ENCODE results near the gene JPH3. TPM values are rescaled to one million over a fixed set of nuclear protein-coding genes. Genes with fewer than 3 reads are reported as not detected.

The JPH3 gene
- polyA plus RNA-seq, 3 donors = not detected

DNA sequence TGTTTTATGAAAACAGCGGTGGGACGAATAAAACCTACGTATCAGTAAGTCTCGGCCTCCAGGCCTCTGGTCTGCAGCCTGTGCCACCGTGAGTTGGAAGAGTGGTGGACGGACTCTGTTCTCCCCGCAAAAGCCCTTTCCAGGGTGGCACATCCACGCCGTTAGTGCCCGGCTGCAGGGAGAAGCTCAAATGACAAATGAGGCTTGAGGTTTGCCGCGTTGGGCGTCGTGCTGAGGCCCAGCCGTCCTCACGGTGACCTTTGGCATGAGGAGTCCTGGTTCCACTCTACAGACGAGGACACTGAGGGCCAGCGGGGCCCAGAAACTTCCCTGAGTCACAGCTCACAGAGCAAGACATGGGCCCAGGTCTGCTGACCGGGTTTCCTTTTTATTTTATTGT is 40.2 kb downstream of the JPH3 start:
- Histone ChIP-seq H3K4me1 (ENCODE audit: control insufficient read depth in 1 of 2, insufficient read depth in 2 of 2, low read length in 2 of 2) (no peaks in the 10 kb centered on the region), H3K79me2 (ENCODE audit: insufficient read depth, low read length) (no peaks in the 10 kb centered on the region), H3K9ac (ENCODE audit: insufficient read depth, low read length, poor library complexity, severe bottlenecking) (no peak overlapping the region), H3K9me3 (replicated peaks in 1 of 2; ENCODE audit: control insufficient read depth in 1 of 2, insufficient read depth in 1 of 2, low read length in 2 of 2) (no peaks in the 10 kb centered on the region), H3K4me3 (replicated peaks in 1 of 3; ENCODE audit: low read depth in 2 of 3, low read length in 3 of 3) (no peak overlapping the region), H3K36me3 (replicated peaks in 1 of 2; ENCODE audit: control insufficient read depth in 1 of 2, insufficient read depth in 2 of 2, low read length in 2 of 2) (no peaks in the 10 kb centered on the region), H2AFZ (ENCODE audit: insufficient read depth, low read depth, low read length, poor library complexity, severe bottlenecking) (no peak overlapping the region), H4K20me1 (ENCODE audit: insufficient read depth, low read length) (no peaks in the 10 kb centered on the region), H3K27ac (ENCODE audit: low read depth in 1 of 2, low read length in 2 of 2) (no peak overlapping the region), H3K27me3 (ENCODE audit: control insufficient read depth in 2 of 2, insufficient read depth in 2 of 2, low read length in 2 of 2) (no peaks in the 10 kb centered on the region), H3K4me2 (replicated peaks; ENCODE audit: extremely low read depth, low read length, poor library complexity, severe bottlenecking) (no peak overlapping the region)
- no peaks in the 10 kb centered on the region for H3K36me3 Mint-ChIP-seq
- WGBS (ENCODE audit: insufficient coverage) = 93% methylated on average over 16 of the region's 19 CpGs
- peaks cover 6 to 14% (median 6%) of the 10 kb centered on the region in 3 donors for H3K27me3 Mint-ChIP-seq (ENCODE audit: low read depth in 3 of 3)
- H3K27ac Mint-ChIP-seq = no peak overlapping the region
- peaks cover 0 to 8% (median 3%) of the 10 kb centered on the region in 7 donors for H3K9me3 Mint-ChIP-seq
- no peak for DNase-seq
- no peak overlapping the region for H3K4me3 Mint-ChIP-seq
- intact Hi-C loops (cut with micrococcal nuclease) = no loop called here
- no peaks in the 10 kb centered on the region for H3K4me1 Mint-ChIP-seq
- TF ChIP-seq, protein P1, sequence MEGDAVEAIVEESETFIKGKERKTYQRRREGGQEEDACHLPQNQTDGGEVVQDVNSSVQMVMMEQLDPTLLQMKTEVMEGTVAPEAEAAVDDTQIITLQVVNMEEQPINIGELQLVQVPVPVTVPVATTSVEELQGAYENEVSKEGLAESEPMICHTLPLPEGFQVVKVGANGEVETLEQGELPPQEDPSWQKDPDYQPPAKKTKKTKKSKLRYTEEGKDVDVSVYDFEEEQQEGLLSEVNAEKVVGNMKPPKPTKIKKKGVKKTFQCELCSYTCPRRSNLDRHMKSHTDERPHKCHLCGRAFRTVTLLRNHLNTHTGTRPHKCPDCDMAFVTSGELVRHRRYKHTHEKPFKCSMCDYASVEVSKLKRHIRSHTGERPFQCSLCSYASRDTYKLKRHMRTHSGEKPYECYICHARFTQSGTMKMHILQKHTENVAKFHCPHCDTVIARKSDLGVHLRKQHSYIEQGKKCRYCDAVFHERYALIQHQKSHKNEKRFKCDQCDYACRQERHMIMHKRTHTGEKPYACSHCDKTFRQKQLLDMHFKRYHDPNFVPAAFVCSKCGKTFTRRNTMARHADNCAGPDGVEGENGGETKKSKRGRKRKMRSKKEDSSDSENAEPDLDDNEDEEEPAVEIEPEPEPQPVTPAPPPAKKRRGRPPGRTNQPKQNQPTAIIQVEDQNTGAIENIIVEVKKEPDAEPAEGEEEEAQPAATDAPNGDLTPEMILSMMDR (IDR thresholded peaks at IDR 0.05) = no peak

DNA sequence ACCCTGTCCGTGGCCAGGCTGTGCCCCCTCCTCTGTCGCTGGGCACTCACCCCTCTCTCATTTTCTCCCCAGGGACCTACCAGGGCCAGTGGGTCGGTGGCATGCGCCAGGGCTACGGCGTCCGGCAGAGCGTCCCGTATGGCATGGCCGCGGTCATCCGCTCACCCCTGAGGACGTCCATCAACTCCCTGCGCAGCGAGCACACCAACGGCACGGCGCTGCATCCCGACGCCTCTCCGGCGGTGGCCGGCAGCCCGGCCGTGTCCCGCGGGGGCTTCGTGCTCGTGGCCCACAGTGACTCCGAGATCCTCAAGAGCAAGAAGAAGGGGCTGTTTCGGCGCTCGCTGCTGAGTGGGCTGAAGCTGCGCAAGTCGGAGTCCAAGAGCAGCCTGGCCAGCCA is 41.9 kb downstream of the JPH3 start:
- Histone ChIP-seq H3K79me2 (ENCODE audit: insufficient read depth, low read length) (no peaks in the 10 kb centered on the region), H3K27me3 (ENCODE audit: control insufficient read depth in 2 of 2, insufficient read depth in 2 of 2, low read length in 2 of 2) (peaks cover 0 to 3% of the 10 kb centered on the region in 2 donors), H3K27ac (ENCODE audit: low read depth in 1 of 2, low read length in 2 of 2) (no peak overlapping the region), H3K9me3 (replicated peaks in 1 of 2; ENCODE audit: control insufficient read depth in 1 of 2, insufficient read depth in 1 of 2, low read length in 2 of 2) (no peaks in the 10 kb centered on the region), H3K4me2 (replicated peaks; ENCODE audit: extremely low read depth, low read length, poor library complexity, severe bottlenecking) (no peak overlapping the region), H3K4me3 (replicated peaks in 1 of 3; ENCODE audit: low read depth in 2 of 3, low read length in 3 of 3) (no peak overlapping the region), H2AFZ (ENCODE audit: insufficient read depth, low read depth, low read length, poor library complexity, severe bottlenecking) (no peak overlapping the region), H3K36me3 (replicated peaks in 1 of 2; ENCODE audit: control insufficient read depth in 1 of 2, insufficient read depth in 2 of 2, low read length in 2 of 2) (no peaks in the 10 kb centered on the region), H3K9ac (ENCODE audit: insufficient read depth, low read length, poor library complexity, severe bottlenecking) (no peak overlapping the region), H3K4me1 (ENCODE audit: control insufficient read depth in 1 of 2, insufficient read depth in 2 of 2, low read length in 2 of 2) (no peaks in the 10 kb centered on the region), H4K20me1 (ENCODE audit: insufficient read depth, low read length) (no peaks in the 10 kb centered on the region)
- Mint-ChIP-seq H3K4me1 (no peaks in the 10 kb centered on the region), H3K4me3 (no peak overlapping the region), H3K27ac (peak overlapping the region in 1 of 7 donors; percentile 8), H3K9me3 (peaks cover 0 to 8% (median 3%) of the 10 kb centered on the region in 7 donors), H3K27me3 (ENCODE audit: low read depth in 3 of 3) (peaks cover 13 to 27% (median 14%) of the 10 kb centered on the region in 3 donors), H3K36me3 (no peaks in the 10 kb centered on the region)
- no peak for DNase-seq
- WGBS (ENCODE audit: insufficient coverage) = 97% methylated on average over 35 of the region's 35 CpGs
- intact Hi-C loops (cut with micrococcal nuclease) = no loop called here
- TF ChIP-seq, protein P1 (IDR thresholded peaks at IDR 0.05) = no peak
